Globus pallidus (tissue), 1 donor: ENCODE measurements around the gene TRDMT1.

Experiments
- DNase-seq: peaks from one replicate; pipeline ENCODE4 v3.0.0-alpha.2; 2015; ENCODE audit warnings: low spot score

TRDMT1 gene

GRCh38 chr10:17171141-17171641 is 30.3 kb downstream of the TRDMT1 start:
- no peak for DNase-seq

GRCh38 chr10:17169803-17170202 is 31.7 kb downstream of the TRDMT1 start:
- DNase-seq: no peak

GRCh38 chr10:17166699-17167098 is 34.8 kb downstream of the TRDMT1 start:
- DNase-seq: no peak

GRCh38 chr10:17162828-17163227 is 38.6 kb downstream of the TRDMT1 start:
- DNase-seq: no peak

GRCh38 chr10:17161775-17162174 is 39.7 kb downstream of the TRDMT1 start:
- no peak for DNase-seq

- no peak for DNase-seq
Observed at GRCh38 chr10:17157024-17157423, 44.4 kb downstream of the TRDMT1 start.

GRCh38 chr10:17155826-17156225 is 45.6 kb downstream of the TRDMT1 start:
- no peak for DNase-seq

GRCh38 chr10:17154116-17154515 is 47.4 kb downstream of the TRDMT1 start:
- DNase-seq: no peak

GRCh38 chr10:17153321-17153720 is 48.2 kb downstream of the TRDMT1 start:
- DNase-seq: no peak

- no peak for DNase-seq
Observed at GRCh38 chr10:17151716-17152115, 49.8 kb downstream of the TRDMT1 start.

GRCh38 chr10:17147884-17148489 is 53.5 kb downstream of the TRDMT1 start:
- DNase-seq: no peak

- DNase-seq: no peak
Observed at GRCh38 chr10:17146892-17147291, 54.6 kb downstream of the TRDMT1 start.

- no peak for DNase-seq
Observed at GRCh38 chr10:17145239-17145638, 56.2 kb downstream of the TRDMT1 start.

GRCh38 chr10:17144757-17145156 is 56.7 kb downstream of the TRDMT1 start:
- DNase-seq: no peak

- DNase-seq: no peak
Observed at GRCh38 chr10:17144032-17144431, 57.4 kb downstream of the TRDMT1 start.

- DNase-seq: no peak
Observed at GRCh38 chr10:17143055-17143690, 58.3 kb downstream of the TRDMT1 start.

- no peak for DNase-seq
Observed at GRCh38 chr10:17141504-17142229, 59.8 kb downstream of the TRDMT1 start.

GRCh38 chr10:17140386-17140761 is 61.1 kb downstream of the TRDMT1 start:
- no peak for DNase-seq

- DNase-seq: no peak
Observed at GRCh38 chr10:17138460-17139042, 62.9 kb downstream of the TRDMT1 start.

GRCh38 chr10:17134737-17135260 is 66.7 kb downstream of the TRDMT1 start:
- no peak for DNase-seq

- no peak for DNase-seq
Observed at GRCh38 chr10:17134282-17134681, 67.2 kb downstream of the TRDMT1 start.

- no peak for DNase-seq
Observed at GRCh38 chr10:17129741-17130140, 71.7 kb downstream of the TRDMT1 start, which contains the start of gene CUBN. Gene CUBN, minus strand, starts transcription at chr10:17129811. Its CDS starts 46 bp downstream, at chr10:17129765.
